HG02678 (cell line): ENCODE results near the gene MXD4.

ENCODE experiments used
- ATAC-seq: cut with Tn5 transposase; IDR thresholded peaks from one replicate; pipeline ENCODE4 v1.9.1; 2021; ENCODE audit warnings: mild to moderate bottlenecking, moderate library complexity; ENCODE audit not compliant: unreplicated experiment

MXD4 gene

GRCh38 chr4:2292646-2293108, 30.8 kb upstream of the MXD4 start:
- ATAC-seq: no peak

DNA sequence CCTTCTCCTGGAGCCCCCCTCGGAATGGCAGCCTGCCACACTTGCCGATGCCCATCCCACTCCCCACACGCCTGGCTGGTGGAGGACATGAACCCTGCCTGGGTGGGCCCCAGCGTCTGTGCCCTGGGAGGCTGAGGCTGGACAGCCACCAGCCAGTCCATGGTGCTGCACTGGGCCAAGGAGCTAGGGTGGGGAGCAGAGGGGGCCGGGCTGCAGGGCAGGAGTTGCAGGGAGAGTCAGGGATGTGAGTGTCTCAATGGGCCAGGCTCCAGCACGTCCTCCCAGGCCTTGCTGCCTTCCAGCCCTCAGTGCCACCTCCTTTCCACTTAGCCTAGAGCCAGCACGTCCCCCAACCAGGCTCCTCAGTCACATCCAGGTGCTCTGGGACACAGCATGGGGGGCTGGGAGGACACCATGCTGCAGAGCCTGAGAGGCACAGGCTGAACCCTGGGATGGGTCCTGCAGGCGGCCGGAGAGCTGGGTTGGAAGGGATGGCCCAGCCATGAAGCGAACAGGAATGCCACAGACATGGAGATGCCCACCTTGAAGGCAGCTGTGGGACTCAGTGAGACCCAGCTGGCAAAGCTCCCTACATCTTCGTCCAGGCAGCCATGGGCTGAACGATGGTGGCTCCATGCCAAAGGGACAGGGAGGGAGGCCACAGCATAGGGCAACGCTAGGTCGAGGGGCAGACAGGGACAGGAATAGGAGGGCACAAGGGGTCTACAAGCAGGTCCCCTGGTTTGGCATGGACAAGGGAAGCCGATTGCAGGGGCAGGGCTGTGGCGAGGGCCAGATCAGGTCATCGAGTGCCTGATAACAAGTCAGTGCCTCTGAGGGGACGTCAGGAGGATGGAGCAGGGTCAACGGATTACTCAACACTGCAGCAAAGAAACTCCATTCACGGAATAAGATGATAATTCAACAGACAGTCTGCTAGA, 30.1 kb upstream of the MXD4 start:
- no peak for ATAC-seq

GRCh38 chr4:2290974-2291704, 29.2 kb upstream of the MXD4 start:
- no peak for ATAC-seq

DNA sequence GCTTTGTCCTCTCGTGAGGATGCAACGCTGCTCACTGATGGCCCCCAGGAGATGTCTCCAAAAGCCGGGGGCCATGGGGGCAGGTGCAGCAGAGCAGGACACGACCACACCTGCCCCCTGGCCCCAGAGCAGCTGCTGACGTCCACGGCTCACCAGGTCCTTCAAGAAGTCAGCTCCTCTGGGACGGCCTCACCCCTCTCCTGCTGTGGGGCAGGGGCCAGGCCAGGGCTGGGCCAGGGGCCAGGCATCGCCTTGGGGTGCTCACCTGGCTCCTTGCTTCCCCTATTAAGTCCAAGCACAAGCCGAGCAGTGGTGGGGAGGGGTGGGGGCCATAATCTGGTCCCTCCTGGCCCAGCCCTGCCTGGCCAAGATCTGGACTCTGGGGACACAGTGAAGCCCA, 28.6 kb upstream of the MXD4 start:
- no peak for ATAC-seq

- ATAC-seq: no peak
Measured at GRCh38 chr4:2289955-2290333, 28.0 kb upstream of the MXD4 start.

GRCh38 chr4:2289311-2289954, 27.5 kb upstream of the MXD4 start:
- ATAC-seq: no peak

DNA sequence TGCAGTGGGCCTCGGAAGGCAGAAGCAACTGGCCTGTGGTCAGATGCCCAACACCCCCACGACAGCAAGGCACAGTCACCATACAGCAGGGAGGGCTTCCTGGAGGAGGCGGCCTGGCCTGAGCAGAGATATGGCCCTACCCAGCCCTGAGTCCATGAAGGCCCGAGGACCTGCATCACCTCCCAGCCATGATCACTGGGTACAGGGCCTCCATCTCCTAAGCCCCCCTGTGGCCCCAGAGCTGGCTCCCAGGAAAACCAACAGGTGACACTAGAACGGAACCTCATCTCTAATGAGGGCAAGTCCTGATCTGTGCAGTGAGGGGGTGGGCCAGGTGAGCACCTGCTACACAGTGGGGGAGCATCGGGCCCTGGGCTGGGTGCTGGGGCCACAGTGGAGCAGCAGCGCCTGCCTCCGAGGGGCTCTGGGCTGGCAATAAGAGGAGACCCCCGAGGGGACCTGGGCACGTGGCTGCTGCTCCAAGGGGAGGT, 26.2 kb upstream of the MXD4 start:
- no peak for ATAC-seq

- ATAC-seq: no peak
Measured at GRCh38 chr4:2287594-2287915, 25.6 kb upstream of the MXD4 start.

- no peak for ATAC-seq
Measured at GRCh38 chr4:2286904-2287593, 25.1 kb upstream of the MXD4 start.

GRCh38 chr4:2285613-2286381, 23.9 kb upstream of the MXD4 start:
- ATAC-seq: no peak

GRCh38 chr4:2284934-2285612, 23.2 kb upstream of the MXD4 start:
- no peak for ATAC-seq

- ATAC-seq: no peak
Measured at GRCh38 chr4:2284161-2284933, 22.4 kb upstream of the MXD4 start.

- ATAC-seq: no peak
Measured at GRCh38 chr4:2283199-2283711, 21.3 kb upstream of the MXD4 start.

GRCh38 chr4:2281575-2282343, 19.9 kb upstream of the MXD4 start:
- ATAC-seq: peak; percentile 75

DNA sequence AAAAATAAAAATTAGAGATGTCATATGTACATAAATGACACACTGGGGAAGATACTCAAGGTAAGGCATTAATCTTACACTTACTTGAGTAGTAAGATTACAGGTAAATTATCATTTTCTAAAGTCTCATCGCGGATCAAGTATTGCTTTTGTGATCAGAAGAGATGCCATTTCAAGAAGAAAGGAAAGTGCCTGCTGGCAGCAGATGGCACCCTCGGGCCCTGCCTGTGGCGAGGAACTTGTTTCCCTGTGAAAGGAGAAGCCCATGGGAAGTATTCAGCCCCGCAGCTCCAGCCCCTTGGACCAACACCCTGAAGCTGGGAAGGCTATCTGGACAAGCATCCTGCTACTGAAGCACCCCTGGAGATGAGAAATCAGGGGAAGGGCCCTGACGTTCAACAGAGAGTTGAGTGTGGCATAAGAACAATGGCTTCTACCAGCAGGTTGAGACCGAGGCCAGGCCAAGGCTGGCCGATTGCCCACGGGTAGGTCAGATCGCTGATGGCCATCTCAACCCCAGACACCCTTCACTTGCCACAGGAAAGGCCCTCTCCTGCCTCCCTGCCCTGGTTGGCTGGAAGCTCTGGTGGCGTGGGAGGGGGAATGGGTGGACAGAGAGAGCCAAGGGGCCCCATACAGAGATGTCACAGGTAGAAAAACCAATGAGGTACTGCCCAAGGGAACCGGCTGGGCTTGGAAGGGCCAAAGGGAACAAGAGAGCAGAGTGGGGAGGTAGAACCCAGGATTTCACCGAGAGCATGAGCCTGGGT, 18.8 kb upstream of the MXD4 start:
- no peak for ATAC-seq

GRCh38 chr4:2277956-2278355, 16.0 kb upstream of the MXD4 start:
- ATAC-seq: no peak
